Progenitor cell of endocrine pancreas (in vitro differentiated cells): Measurements from ENCODE around the gene CEACAM4. TPM values are rescaled to one million over a fixed set of nuclear protein-coding genes. Genes with fewer than 3 reads are reported as not detected.

ENCODE experiments used
- DNase-seq: peaks from one replicate; pipeline ENCODE4 v3.0.0; 2021; ENCODE audit warnings: low spot score; ENCODE audit not compliant: unreplicated experiment
- H3K27ac Mint-ChIP-seq: 2 replicates; pipeline ENCODE4 v1.8.0; 2021; ENCODE audit warnings: mild to moderate bottlenecking, moderate library complexity, mixed read lengths
- H3K27me3 Mint-ChIP-seq: 2 replicates; pipeline ENCODE4 v1.8.0; 2021; ENCODE audit warnings: mixed read lengths
- H3K36me3 Mint-ChIP-seq: 2 replicates; pipeline ENCODE4 v1.8.0; 2022; ENCODE audit warnings: mixed read lengths; ENCODE audit not compliant: insufficient read depth
- H3K4me1 Mint-ChIP-seq: 2 replicates; pipeline ENCODE4 v1.8.0; 2021; ENCODE audit warnings: low read depth, mixed read lengths
- H3K4me3 Mint-ChIP-seq: 2 replicates; pipeline ENCODE4 v1.8.0; 2021; ENCODE audit warnings: low read depth, mild to moderate bottlenecking, moderate library complexity, mixed read lengths
- H3K9me3 Mint-ChIP-seq: 2 replicates; pipeline ENCODE4 v1.8.0; 2021; ENCODE audit warnings: low read depth, mixed read lengths
- CTCF ChIP-seq: fragments of 200-600 bp; sonication (generic); IDR thresholded peaks from one replicate; pipeline ENCODE4 v1.5.0; 2021; ENCODE audit warnings: antibody characterized with exemption, mild to moderate bottlenecking; ENCODE audit not compliant: unreplicated experiment
- total RNA-seq: library from RNA; stranded (reverse); gene quantifications from 2 replicates; pipeline ENCODE4 v1.2.1, GENCODE V29; 2021

Gene CEACAM4
- total RNA-seq, 1 donor from 2014 or later = not detected

- no peak overlapping the region for H3K27ac Mint-ChIP-seq
- no peak for TF ChIP-seq CTCF
- H3K4me1 Mint-ChIP-seq = no peaks in the 10 kb centered on the region
- H3K36me3 Mint-ChIP-seq = peaks cover 5% of the 10 kb centered on the region
- peaks cover 4% of the 10 kb centered on the region for H3K27me3 Mint-ChIP-seq
- H3K4me3 Mint-ChIP-seq = no peak overlapping the region
- peaks cover 38% of the 10 kb centered on the region for H3K9me3 Mint-ChIP-seq
- DNase-seq = no peak
Measured at GRCh38 chr19:41590936-41591335, 35.9 kb downstream of the CEACAM4 start.

- Mint-ChIP-seq H3K9me3 (peaks cover 36% of the 10 kb centered on the region), H3K27ac (no peak overlapping the region), H3K36me3 (peaks cover 5% of the 10 kb centered on the region), H3K4me1 (no peaks in the 10 kb centered on the region), H3K27me3 (no peaks in the 10 kb centered on the region), H3K4me3 (no peak overlapping the region)
- TF ChIP-seq CTCF = no peak
- no peak for DNase-seq
Measured at GRCh38 chr19:41589371-41589770, 37.5 kb downstream of the CEACAM4 start.

- H3K27me3 Mint-ChIP-seq = no peaks in the 10 kb centered on the region
- no peak overlapping the region for H3K27ac Mint-ChIP-seq
- DNase-seq = no peak
- H3K9me3 Mint-ChIP-seq = peaks cover 39% of the 10 kb centered on the region
- no peaks in the 10 kb centered on the region for H3K4me1 Mint-ChIP-seq
- H3K36me3 Mint-ChIP-seq = peaks cover 5% of the 10 kb centered on the region
- no peak for TF ChIP-seq CTCF
- H3K4me3 Mint-ChIP-seq = no peak overlapping the region
Measured at GRCh38 chr19:41588497-41589209, 38.2 kb downstream of the CEACAM4 start.

- Mint-ChIP-seq H3K27me3 (no peaks in the 10 kb centered on the region), H3K4me3 (no peak overlapping the region), H3K27ac (no peak overlapping the region), H3K4me1 (no peaks in the 10 kb centered on the region), H3K36me3 (peaks cover 5% of the 10 kb centered on the region), H3K9me3 (peaks cover 43% of the 10 kb centered on the region)
- TF ChIP-seq CTCF = no peak
- no peak for DNase-seq
Measured at GRCh38 chr19:41587838-41588210, 39.0 kb downstream of the CEACAM4 start.

- Mint-ChIP-seq H3K9me3 (peaks cover 43% of the 10 kb centered on the region), H3K27me3 (no peaks in the 10 kb centered on the region)
Measured at GRCh38 chr19:41587101-41587837, 39.6 kb downstream of the CEACAM4 start.

More at GRCh38 chr19:41587101-41587837, 39.6 kb downstream of the CEACAM4 start:
- Mint-ChIP-seq H3K4me3 (no peak overlapping the region), H3K4me1 (no peaks in the 10 kb centered on the region), H3K27ac (no peak overlapping the region), H3K36me3 (peaks cover 4% of the 10 kb centered on the region)
- no peak for TF ChIP-seq CTCF
- DNase-seq = no peak
